Activated gamma-delta T cell treated with Interleukin-2 at 50 U/mL for 16 hours (primary cell): ENCODE measurements around the gene PLA2G5.

Source experiments
- DNase-seq: peaks from one replicate; pipeline ENCODE4 v3.0.0-alpha.2; 2020

Gene PLA2G5

GRCh38 chr1:20070357-20070756 is 363 bp downstream of the PLA2G5 start:
- DNase-seq, result no peak

GRCh38 chr1:20071416-20071815 is 1.4 kb downstream of the PLA2G5 start:
- DNase-seq, result no peak

GRCh38 chr1:20072771-20073170 is 2.8 kb downstream of the PLA2G5 start:
- no peak for DNase-seq

- no peak for DNase-seq
Observed at GRCh38 chr1:20073256-20073655, 3.3 kb downstream of the PLA2G5 start.

GRCh38 chr1:20074055-20074724 is 4.2 kb downstream of the PLA2G5 start:
- DNase-seq, result no peak

- DNase-seq, result no peak
Observed at GRCh38 chr1:20074725-20075171, 4.8 kb downstream of the PLA2G5 start.

- no peak for DNase-seq
Observed at GRCh38 chr1:20075345-20075744, 5.4 kb downstream of the PLA2G5 start.

- no peak for DNase-seq
Observed at GRCh38 chr1:20076223-20076622, 6.2 kb downstream of the PLA2G5 start.

GRCh38 chr1:20076710-20077461 is 6.9 kb downstream of the PLA2G5 start:
- DNase-seq, result no peak

- no peak for DNase-seq
Observed at GRCh38 chr1:20078171-20078651, 8.2 kb downstream of the PLA2G5 start.

- DNase-seq, result no peak
Observed at GRCh38 chr1:20078711-20079110, 8.7 kb downstream of the PLA2G5 start.

GRCh38 chr1:20079661-20080305 is 9.8 kb downstream of the PLA2G5 start:
- DNase-seq, result no peak

- DNase-seq, result no peak
Observed at GRCh38 chr1:20080441-20081352, 10.7 kb downstream of the PLA2G5 start.

GRCh38 chr1:20081353-20081810 is 11.4 kb downstream of the PLA2G5 start:
- DNase-seq, result no peak

- no peak for DNase-seq
Observed at GRCh38 chr1:20082772-20083171, 12.8 kb downstream of the PLA2G5 start.

- DNase-seq, result no peak
Observed at GRCh38 chr1:20083178-20083944, 13.4 kb downstream of the PLA2G5 start.

- no peak for DNase-seq
Observed at GRCh38 chr1:20086800-20087199, 16.8 kb downstream of the PLA2G5 start.

- DNase-seq, result no peak
Observed at GRCh38 chr1:20087668-20088067, 17.7 kb downstream of the PLA2G5 start.

GRCh38 chr1:20089328-20090077 is 19.5 kb downstream of the PLA2G5 start:
- no peak for DNase-seq

- no peak for DNase-seq
Observed at GRCh38 chr1:20090119-20090518, 20.1 kb downstream of the PLA2G5 start.

GRCh38 chr1:20090641-20091040 is 20.6 kb downstream of the PLA2G5 start:
- DNase-seq, result no peak
